ENCODE measurements around the gene CDH5.

GRCh38 chr16:66372078-66372897, 5.8 kb downstream of the CDH5 start:
- no peak for TF ChIP-seq POLR2A (IDR thresholded peaks at IDR 0.05)
- TF ChIP-seq CTCF (IDR thresholded peaks at IDR 0.05): no peak

All from body of pancreas (tissue), 4 donors.